Measurements from ENCODE around the gene RELT. TPM values are rescaled to one million over a fixed set of nuclear protein-coding genes. Genes with fewer than 3 reads are reported as not detected.

RELT gene
- total RNA-seq, 1 experiment from 2014 or later: 24.5 TPM

GRCh38 chr11:73387594-73388264 lies 11.5 kb downstream of the RELT start:
- Histone ChIP-seq H3K36me3 (ENCODE audit: low read depth, low read length) (peaks cover 7% of the 10 kb centered on the region; the same call in 1 of the 2 replicates), H3F3A (ENCODE audit: low read length, unreplicated experiment) (no peaks in the 10 kb centered on the region), H2AFZ (ENCODE audit: low read length) (no peak overlapping the region), H3K4me2 (ENCODE audit: low read length) (no peak overlapping the region), H3K9me3 (ENCODE audit: low read length) (no peaks in the 10 kb centered on the region), H3K27me3 (ENCODE audit: low read length) (no peaks in the 10 kb centered on the region), H3K79me2 (ENCODE audit: low read length) (peaks cover 69% of the 10 kb centered on the region), H3K4me3 (ENCODE audit: low read length) (no peak overlapping the region), H3K27ac (ENCODE audit: low read length) (no peak overlapping the region), H4K20me1 (ENCODE audit: low read length) (peaks cover 49% of the 10 kb centered on the region; the same call in 1 of the 2 replicates), H3K4me1 (ENCODE audit: insufficient read depth, low read length) (no peaks in the 10 kb centered on the region), H3K9ac (ENCODE audit: low read length) (no peak overlapping the region), H3K9me2 (replicated peaks; ENCODE audit: low read length) (no peaks in the 10 kb centered on the region)
- ATAC-seq: no peak
- intact Hi-C loops (cut with micrococcal nuclease): no loop called here
- no TSS peak for BruUV-seq (replicated peaks)
- ChIA-PET CTCF (no interaction called here), POLR2A (ENCODE audit: unreplicated experiment) (interaction anchor here (0.5 kb wide), 1 partner anchor 73 kb away, joined by 4 read pairs; no protein-coding TSS in a partner anchor)
- TF ChIP-seq EZH2 (IDR thresholded peaks at IDR 0.05; ENCODE audit: low read length, unreplicated experiment): no peak
- TF ChIP-seq CTCF (conservative IDR thresholded peaks at IDR 0.05; ENCODE audit: low read depth, low read length): no peak
- TF ChIP-seq EZH2phosphoT487 (IDR thresholded peaks at IDR 0.05; ENCODE audit: borderline replicate concordance, low read length): no peak
- DNase-seq: no peak

- H3F3A ChIP-seq (ENCODE audit: low read length, unreplicated experiment): no peaks in the 10 kb centered on the region
- H3K27ac ChIP-seq (ENCODE audit: low read length): no peak overlapping the region
- no peak overlapping the region for H3K9ac ChIP-seq (ENCODE audit: low read length)
- ATAC-seq: peak; percentile 11; the same call in 1 of the 2 replicates
- H2AFZ ChIP-seq (ENCODE audit: low read length): no peak overlapping the region
- TF ChIP-seq EZH2 (IDR thresholded peaks at IDR 0.05; ENCODE audit: low read length, unreplicated experiment) (no peak), EZH2phosphoT487 (IDR thresholded peaks at IDR 0.05; ENCODE audit: borderline replicate concordance, low read length) (no peak), CTCF (conservative IDR thresholded peaks at IDR 0.05; ENCODE audit: low read depth, low read length) (no peak)
- no TSS peak for BruUV-seq (replicated peaks)
- H3K4me3 ChIP-seq (ENCODE audit: low read length): no peak overlapping the region
- ChIA-PET POLR2A (ENCODE audit: unreplicated experiment) (interaction anchor here (0.5 kb wide), 1 partner anchor 73 kb away, joined by 4 read pairs; no protein-coding TSS in a partner anchor), CTCF (no interaction called here)
- peaks cover 61% of the 10 kb centered on the region for H3K79me2 ChIP-seq (ENCODE audit: low read length)
- no peak for DNase-seq
- H4K20me1 ChIP-seq (ENCODE audit: low read length): peaks cover 43% of the 10 kb centered on the region; the same call in 1 of the 2 replicates
- peaks cover 7% of the 10 kb centered on the region; the same call in 1 of the 2 replicates for H3K36me3 ChIP-seq (ENCODE audit: low read depth, low read length)
- no peak overlapping the region for H3K4me2 ChIP-seq (ENCODE audit: low read length)
- H3K9me2 ChIP-seq (replicated peaks; ENCODE audit: low read length): no peaks in the 10 kb centered on the region
- H3K4me1 ChIP-seq (ENCODE audit: insufficient read depth, low read length): no peaks in the 10 kb centered on the region
- intact Hi-C loops (cut with micrococcal nuclease): no loop called here
- H3K27me3 ChIP-seq (ENCODE audit: low read length): no peaks in the 10 kb centered on the region
- H3K9me3 ChIP-seq (ENCODE audit: low read length): no peaks in the 10 kb centered on the region
Measured at GRCh38 chr11:73388265-73389133, 12.3 kb downstream of the RELT start.

Data from PC-3 (cell line).